Lower leg skin (tissue), 3 donors: ENCODE data around the gene SSH2.

Experiments
- CTCF ChIP-seq, 3 donors: fragments of 450-650 bp; IDR thresholded peaks; one replicate each; pipeline ENCODE4 v1.5.1; 2016; ENCODE audit warnings: antibody characterized with exemption in 3 of 3, mild to moderate bottlenecking in 3 of 3, moderate library complexity in 2 of 3
- POLR2A ChIP-seq, 2 donors: fragments of 450-650 bp; IDR thresholded peaks; one replicate each; pipeline ENCODE4 v1.6.1; 2016 to 2017; ENCODE audit warnings: antibody characterized with exemption in 2 of 2, mild to moderate bottlenecking in 1 of 2, moderate library complexity in 1 of 2

- TF ChIP-seq CTCF (IDR thresholded peaks at IDR 0.05) (no peak), POLR2A (IDR thresholded peaks at IDR 0.05) (no peak)
These were observed 207.4 kb downstream of the SSH2 start for GRCh38 chr17:29722411-29723198.
